ENCODE results near the gene FKBP3. TPM values are rescaled to one million over a fixed set of nuclear protein-coding genes. Genes with fewer than 3 reads are reported as not detected.

FKBP3 gene
- total and polyA plus RNA-seq, 2 of the 4 experiments (the other 2 are of a cell fraction) = 8.6 to 45.3 TPM

DNA sequence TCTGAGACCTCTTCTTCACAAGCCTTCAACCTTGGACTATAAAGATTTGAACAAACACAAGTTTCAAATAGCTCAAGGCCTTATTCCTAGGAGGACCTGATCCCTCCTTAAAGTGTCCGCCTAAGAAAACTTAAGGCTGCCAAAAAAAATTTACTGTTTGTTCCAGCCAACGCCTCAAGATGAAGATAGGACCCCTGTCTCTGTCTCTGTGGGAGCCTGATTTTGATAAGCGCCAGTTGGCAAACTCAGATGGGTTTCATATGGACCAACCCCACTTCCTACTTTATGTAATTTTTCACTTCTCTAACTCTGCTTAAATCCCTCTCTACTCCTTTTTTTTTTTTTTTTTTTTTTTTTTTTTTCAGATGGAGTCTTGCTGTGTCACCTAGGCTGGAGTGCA is 11.0 kb downstream of the FKBP3 start:
- WGBS, 2 experiments (ENCODE audit: extremely low coverage in 2 of 2, insufficient read length in 1 of 2) = no CpG with 5 or more reads among the region's 3 CpGs
- Histone ChIP-seq H3K4me2 (ENCODE audit: low read depth, low read length) (no peak overlapping the region), H2AK9ac (replicated peaks; ENCODE audit: low read depth, low read length, poor library complexity) (no peak overlapping the region), H3K56ac (ENCODE audit: extremely low read depth, insufficient read depth, low read length) (no peak overlapping the region), H3K9me1 (ENCODE audit: insufficient read depth, low read length) (no peaks in the 10 kb centered on the region), H3K4me1 (ENCODE audit: control insufficient read depth, insufficient read depth, low read length) (no peaks in the 10 kb centered on the region), H4K5ac (ENCODE audit: low read depth, low read length) (no peak overlapping the region), H3K14ac (replicated peaks; ENCODE audit: low read depth, low read length) (no peak overlapping the region), H2AFZ (replicated peaks; ENCODE audit: low read length, poor library complexity) (no peak overlapping the region), H3K79me1 (ENCODE audit: low read depth in 1 of 2, low read length in 2 of 2) (peaks cover 2 to 8% of the 10 kb centered on the region in 2 experiments; a peak in 3 of 4 replicates), H4K91ac (ENCODE audit: insufficient read depth, low read depth, low read length) (no peak overlapping the region), H2BK5ac (ENCODE audit: low read depth, low read length, poor library complexity, severe bottlenecking) (no peak overlapping the region), H3K9ac (ENCODE audit: low read depth, low read length) (no peak overlapping the region), H3K18ac (ENCODE audit: low read depth, low read length) (no peak overlapping the region), H3K27ac (ENCODE audit: insufficient read depth, low read length) (no peak overlapping the region), H3K4me3 (ENCODE audit: insufficient read depth, low read depth, low read length) (no peak overlapping the region), H3K9me3 (ENCODE audit: control insufficient read depth, insufficient read depth, low read length) (no peaks in the 10 kb centered on the region), H4K8ac (ENCODE audit: low read depth in 2 of 2, low read length in 2 of 2) (no peak overlapping the region), H2BK20ac (ENCODE audit: low read depth, low read length) (no peak overlapping the region), H3K23ac (ENCODE audit: low read depth, low read length) (no peak overlapping the region), H3K36me3 (ENCODE audit: control insufficient read depth, insufficient read depth, low read length) (peaks cover 40% of the 10 kb centered on the region), H2AK5ac (ENCODE audit: low read depth, low read length) (no peak overlapping the region), H2BK120ac (ENCODE audit: low read depth, low read length) (no peak overlapping the region), H2BK15ac (ENCODE audit: low read depth, low read length) (no peak overlapping the region), H4K20me1 (ENCODE audit: insufficient read depth, low read length) (no peaks in the 10 kb centered on the region), H3K4ac (ENCODE audit: low read depth, low read length) (no peak overlapping the region), H3K27me3 (ENCODE audit: control insufficient read depth, insufficient read depth, low read length) (no peaks in the 10 kb centered on the region)
- dilution Hi-C loops (cut with HindIII; ENCODE audit: low sequenced_read_pairs, unreplicated experiment) (no loop called here), in situ Hi-C loops (cut with MboI; ENCODE audit: low sequenced_read_pairs) (no loop called here), intact Hi-C loops (cut with micrococcal nuclease) (no loop called here)
- DNase-seq (no peak), ATAC-seq (ENCODE audit: low read depth) (no peak)
- ChIA-PET CTCF (interaction anchor here (0.9 kb wide), 1 partner anchor 105 kb away, joined by 3 read pairs; no protein-coding TSS in a partner anchor), POLR2A (ENCODE audit: unreplicated experiment) (no interaction called here)
- no peak for TF ChIP-seq MAZ (IDR thresholded peaks at IDR 0.05; ENCODE audit: borderline replicate concordance, low read depth, low read length)
- TF ChIP-seq, protein P1, sequence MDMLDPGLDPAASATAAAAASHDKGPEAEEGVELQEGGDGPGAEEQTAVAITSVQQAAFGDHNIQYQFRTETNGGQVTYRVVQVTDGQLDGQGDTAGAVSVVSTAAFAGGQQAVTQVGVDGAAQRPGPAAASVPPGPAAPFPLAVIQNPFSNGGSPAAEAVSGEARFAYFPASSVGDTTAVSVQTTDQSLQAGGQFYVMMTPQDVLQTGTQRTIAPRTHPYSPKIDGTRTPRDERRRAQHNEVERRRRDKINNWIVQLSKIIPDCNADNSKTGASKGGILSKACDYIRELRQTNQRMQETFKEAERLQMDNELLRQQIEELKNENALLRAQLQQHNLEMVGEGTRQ (IDR thresholded peaks at IDR 0.05; ENCODE audit: low read depth, low read length) = no peak
- TF ChIP-seq MAFK (IDR thresholded peaks at IDR 0.05; ENCODE audit: low read depth, low read length) = no peak
- TF ChIP-seq MXI1 (IDR thresholded peaks at IDR 0.05; ENCODE audit: borderline replicate concordance, low read depth, low read length) = no peak
- no peak for TF ChIP-seq CHD1 (IDR thresholded peaks at IDR 0.05; ENCODE audit: low read depth, low read length)
- TF ChIP-seq RFX5 (IDR thresholded peaks at IDR 0.05; ENCODE audit: low read depth, low read length) = no peak
- no peak for TF ChIP-seq RCOR1 (IDR thresholded peaks at IDR 0.05; ENCODE audit: insufficient replicate concordance, low read length)
- no peak for TF ChIP-seq RAD21 (IDR thresholded peaks at IDR 0.05; ENCODE audit: low read length)
- no peak for TF ChIP-seq CEBPB (IDR thresholded peaks at IDR 0.05; ENCODE audit: low read depth, low read length)
- no TSS peak for BruUV-seq (replicated peaks)
